K562 (cell line): ENCODE measurements around the gene SOS1. TPM values are rescaled to one million over a fixed set of nuclear protein-coding genes. Genes with fewer than 3 reads are reported as not detected.

ENCODE experiments used
- ATAC-seq: fragments of 200-7000 bp; cut with Tn5 transposase; 3 replicates; pipeline ENCODE4 v1.9.1; 2020; ENCODE audit warnings: moderate library complexity
- BruUV-seq: library from RNA; stranded (reverse); fragments of 400-500 nt; replicated peaks from 2 replicates; lab custom pipeline; 2021; lab: Mats Ljungman, UMichigan
- CTCF ChIA-PET: fragments of 300-600 bp; formaldehyde crosslinking; extraction: SDS; loops from one replicate; lab custom pipeline; 2021; ENCODE audit warnings: low intra/inter-chr PET ratio; lab: Yijun Ruan, JAX
- POLR2A ChIA-PET: fragments of 300-600, 350-650 bp; sonication (Branson Sonifier 250); formaldehyde crosslinking; extraction: SDS; loops from one replicate; lab custom pipeline; 2021; ENCODE audit warnings: antibody characterized with exemption, inconsistent platforms; lab: Yijun Ruan, JAX
- DNase-seq, 4 experiments: peaks; one replicate each; pipeline versions ENCODE4 v3.0.0 to v3.0.0-alpha.2; 2011 to 2018; ENCODE audit warnings: low spot score in 3 of 4, mixed read lengths in 3 of 4; ENCODE audit errors: extremely low read depth in 1 of 4
- FAIRE-seq: peaks from 2 replicates; lab custom pipeline; 2011; peaks lifted over from hg19 to GRCh38; lab: Jason Lieb, UNC
- H2AFZ ChIP-seq: 2 replicates; pipeline ENCODE4 v1.6.0; 2011; ENCODE audit warnings: low read depth, low read length, control low read depth, inconsistent platforms
- H3K27ac ChIP-seq: fragments of 200-600 bp; 3 replicates; pipeline ENCODE4 v1.8.0; 2011; ENCODE audit warnings: low read depth, mild to moderate bottlenecking, control low read depth, inconsistent platforms, low read length, moderate library complexity, mixed read lengths; ENCODE audit errors: extremely low read depth
- H3K27me3 ChIP-seq, 2 experiments: fragments of 300-600 bp in 1 of 2; 2 replicates in 1 of 2; 3 replicates in 1 of 2; pipeline versions ENCODE4 v1.6.0 to v1.8.0; 2011; ENCODE audit warnings: inconsistent platforms in 2 of 2, low read length in 2 of 2, mild to moderate bottlenecking in 1 of 2, mixed read lengths in 1 of 2, moderate library complexity in 1 of 2; ENCODE audit not compliant: control insufficient read depth in 2 of 2, insufficient read depth in 2 of 2
- H3K36me3 ChIP-seq: fragments of 300-600 bp; 3 replicates; pipeline ENCODE4 v1.8.0; 2011; ENCODE audit warnings: mild to moderate bottlenecking, low read length, inconsistent platforms; ENCODE audit not compliant: control insufficient read depth, insufficient read depth
- H3K4me1 ChIP-seq, 2 experiments: fragments of 200-600 bp in 1 of 2; replicated peaks in 1 of 2; 2 replicates in 1 of 2; 3 replicates in 1 of 2; pipeline versions ENCODE4 v1.5.1 to v1.8.0; 2011; ENCODE audit warnings: inconsistent platforms in 2 of 2, low read length in 2 of 2, mild to moderate bottlenecking in 1 of 2, mixed read lengths in 1 of 2, moderate library complexity in 1 of 2; ENCODE audit not compliant: control insufficient read depth in 2 of 2, insufficient read depth in 2 of 2
- H3K4me2 ChIP-seq: 2 replicates; pipeline ENCODE4 v1.6.1; 2011; ENCODE audit warnings: low read length, control low read depth, inconsistent platforms, mixed read lengths; ENCODE audit not compliant: insufficient read depth
- H3K4me3 ChIP-seq: fragments of 200-600 bp; sonication (generic), shearing (Covaris generic); 2 replicates; pipeline ENCODE4 v1.5.1; 2016; ENCODE audit warnings: control low read depth, inconsistent platforms
- H3K79me2 ChIP-seq: fragments of 200-600 bp; 3 replicates; pipeline ENCODE4 v1.8.0; 2011; ENCODE audit warnings: low read length, inconsistent platforms; ENCODE audit not compliant: control insufficient read depth, insufficient read depth
- H3K9ac ChIP-seq, 2 experiments: 2 replicates each; pipeline versions ENCODE4 v1.6.0 to v1.6.1; 2011; ENCODE audit warnings: low read depth in 2 of 2, low read length in 2 of 2, control low read depth in 1 of 2, inconsistent platforms in 1 of 2, mild to moderate bottlenecking in 1 of 2, mixed read lengths in 1 of 2; ENCODE audit not compliant: insufficient read depth in 1 of 2
- H3K9me1 ChIP-seq: one replicate; pipeline ENCODE4 v1.6.0; 2011; ENCODE audit warnings: inconsistent platforms, mild to moderate bottlenecking, low read length, moderate library complexity; ENCODE audit not compliant: control insufficient read depth, insufficient read depth
- H3K9me3 ChIP-seq: replicated peaks from 2 replicates; pipeline ENCODE4 v1.5.1; 2011; ENCODE audit warnings: low read depth, low read length, inconsistent platforms; ENCODE audit not compliant: control insufficient read depth, insufficient read depth
- H4K20me1 ChIP-seq: replicated peaks from 2 replicates; pipeline ENCODE4 v1.6.1; 2011; ENCODE audit warnings: low read length, inconsistent platforms, mixed read lengths; ENCODE audit not compliant: control insufficient read depth, insufficient read depth
- E2F5 ChIP-seq: sonication (generic); formaldehyde crosslinking; IDR thresholded peaks from 2 replicates; pipeline ENCODE4 v1.8.0; 2022; ENCODE audit warnings: mild to moderate bottlenecking, missing genetic modification reagents
- GABPB2 ChIP-seq: fragments of 250-450 bp; sonication (Bioruptor Pico); conservative IDR thresholded peaks from 2 replicates; pipeline ENCODE4 v1.5.1; 2021; ENCODE audit warnings: mild to moderate bottlenecking
- GTF2E2 ChIP-seq: fragments of 200-800 bp; sonication (Bioruptor generic); IDR thresholded peaks from 2 replicates; pipeline ENCODE4 v1.6.1; 2016; ENCODE audit warnings: missing genetic modification characterization, missing compliant biosample characterization
- NELFE ChIP-seq: IDR thresholded peaks from 2 replicates; pipeline ENCODE4 v1.6.1; 2011; ENCODE audit warnings: mild to moderate bottlenecking; ENCODE audit not compliant: insufficient read depth, insufficient read length
- SIX5 ChIP-seq, 2 experiments: IDR thresholded peaks; 2 replicates each; pipeline ENCODE4 v1.6.1; 2011; ENCODE audit warnings: low read length in 2 of 2, borderline replicate concordance in 1 of 2, low read depth in 1 of 2, mild to moderate bottlenecking in 1 of 2, moderate library complexity in 1 of 2; ENCODE audit not compliant: insufficient read depth in 1 of 2
- YBX1 ChIP-seq: fragments of 450-650 bp; IDR thresholded peaks from 2 replicates; pipeline ENCODE4 v1.7.1; 2016; ENCODE audit warnings: mild to moderate bottlenecking
- WGBS: fragments of 100-300 bp; shearing (Covaris generic); methylation state at CpG from one replicate; pipeline ENCODE4 v1.1.6; 2016; ENCODE audit warnings: low coverage, mixed read lengths; ENCODE audit not compliant: insufficient coverage; ENCODE audit errors: missing lambda C conversion rate; 5-methylcytosine and 5-hydroxymethylcytosine counted together
- in situ Hi-C: fragments of 300-500 bp; cut with MboI; formaldehyde crosslinking; loops from 4 replicates; pipeline ENCODE4 v1.15.0; 2018; ENCODE audit warnings: inconsistent platforms, mixed read lengths
- intact Hi-C: fragments of 100-400 bp; cut with micrococcal nuclease; formaldehyde crosslinking; loops from 2 replicates; pipeline ENCODE4 v1.14.2; 2022
- polyA plus RNA-seq, 8 experiments: library from polyadenylated mRNA; depleted of rRNA in 4 of 8; stranded (reverse) in 5 of 8; unstranded in 3 of 8; fragments of >200 nt; fragmentation: Nextera tagmentation in 2 of 8; fragmentation: Illumina TruSeq in 1 of 8; extraction: Ambion mirVana in 2 of 8; extraction: Trizol in 1 of 8; gene quantifications; 2 replicates each; pipeline versions ENCODE4 v1.2.1 to v1.2.3, GENCODE V29; 2011 to 2014; ENCODE audit warnings: inconsistent platforms in 1 of 8, missing spikeins in 1 of 8
- total RNA-seq, 7 experiments: library from RNA; depleted of rRNA in 6 of 7; stranded (reverse); fragments of >200 nt in 6 of 7; fragmentation: Illumina TruSeq in 2 of 7; extraction: Trizol in 2 of 7; gene quantifications; 2 replicates each; pipeline versions ENCODE4 v1.2.1 to v1.2.3, GENCODE V29; 2011 to 2021; ENCODE audit warnings: low replicate concordance in 1 of 7

Gene SOS1
- total and polyA plus RNA-seq, 9 of the 15 experiments (the other 6 are each of a cell fraction or from before 2014, with no cell fraction given), result 2.5 to 27.1 (median 16.3) TPM

DNA sequence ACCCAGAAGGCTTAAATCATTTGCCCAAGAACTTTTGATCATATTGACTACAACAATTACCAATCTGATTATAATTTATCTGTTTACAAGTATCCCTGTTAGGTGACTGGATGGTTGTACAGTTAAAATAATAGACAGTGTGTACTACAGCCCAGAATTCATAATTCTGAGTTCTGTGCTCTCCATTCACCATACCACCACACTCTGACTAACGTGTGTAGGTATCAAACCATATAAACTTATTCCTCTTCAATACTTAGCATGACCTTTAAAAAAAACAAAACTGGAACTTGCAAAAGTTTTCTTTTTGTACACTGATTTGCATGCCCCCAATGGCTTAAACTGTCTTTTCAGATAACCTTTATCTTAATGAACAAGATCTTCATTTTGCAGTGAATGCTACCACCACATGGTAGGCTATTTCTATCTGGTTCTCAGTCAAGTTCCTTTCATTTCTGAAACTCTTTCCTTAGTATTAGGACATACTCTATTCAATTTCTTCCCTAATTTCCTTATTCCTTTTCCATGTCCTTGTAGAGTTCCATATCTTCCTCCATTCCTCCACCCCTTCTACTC, 50.9 kb downstream of the SOS1 start:
- Histone ChIP-seq H3K4me3 (no peak overlapping the region), H3K79me2 (peaks cover 51% of the 10 kb centered on the region), H2AFZ (no peak overlapping the region), H3K9ac (no peak overlapping the region), H3K9me3 (no peaks in the 10 kb centered on the region), H3K27me3 (no peaks in the 10 kb centered on the region), H3K4me1 (peaks cover 0 to 2% of the 10 kb centered on the region in 2 experiments; a peak in 1 of 5 replicates), H3K9me1 (no peaks in the 10 kb centered on the region), H3K27ac (no peak overlapping the region), H3K36me3 (peaks cover 26% of the 10 kb centered on the region), H4K20me1 (no peaks in the 10 kb centered on the region), H3K4me2 (no peak overlapping the region)
- DNase-seq (no peak), FAIRE-seq (no peak), ATAC-seq (no peak; the same call in 2 of the 3 replicates)
- ChIA-PET CTCF (no interaction called here), POLR2A (interaction anchor here (0.9 to 1.0 kb wide), 2 partner anchors 8 to 26 kb away, joined by 3 to 7 read pairs; no protein-coding TSS in a partner anchor)
- 80% methylated on average over 1 of the region's 1 CpG for WGBS
- BruUV-seq, result no TSS peak
- TF ChIP-seq E2F5 (CRISPR knock-in tag), result no peak
- no peak for TF ChIP-seq YBX1
- TF ChIP-seq SIX5 (IDR thresholded peaks at IDR 0.05; ENCODE audit: borderline replicate concordance in 1 of 2, insufficient read depth in 1 of 2, low read depth in 1 of 2, low read length in 2 of 2), result no peak
- no peak for TF ChIP-seq GTF2E2
- no peak for TF ChIP-seq GABPB2 (CRISPR knock-in tag)
- TF ChIP-seq NELFE, result no peak
- intact Hi-C loops, result loop anchor here (10.0 kb wide), 1 partner anchor 655 kb away; no protein-coding TSS in a partner anchor
- in situ Hi-C loops, result no loop called here
